ENCODE measurements around the gene CAMLG. TPM values are rescaled to one million over a fixed set of nuclear protein-coding genes. Genes with fewer than 3 reads are reported as not detected.
A peak's percentile ranks its signal among the peaks of the same experiment; 100 is the strongest.

The CAMLG gene
- total and polyA plus RNA-seq, 2 of the 13 experiments (the other 11 are each of a cell fraction or from before 2014, with no cell fraction given): 14.2 to 19.8 TPM

DNA sequence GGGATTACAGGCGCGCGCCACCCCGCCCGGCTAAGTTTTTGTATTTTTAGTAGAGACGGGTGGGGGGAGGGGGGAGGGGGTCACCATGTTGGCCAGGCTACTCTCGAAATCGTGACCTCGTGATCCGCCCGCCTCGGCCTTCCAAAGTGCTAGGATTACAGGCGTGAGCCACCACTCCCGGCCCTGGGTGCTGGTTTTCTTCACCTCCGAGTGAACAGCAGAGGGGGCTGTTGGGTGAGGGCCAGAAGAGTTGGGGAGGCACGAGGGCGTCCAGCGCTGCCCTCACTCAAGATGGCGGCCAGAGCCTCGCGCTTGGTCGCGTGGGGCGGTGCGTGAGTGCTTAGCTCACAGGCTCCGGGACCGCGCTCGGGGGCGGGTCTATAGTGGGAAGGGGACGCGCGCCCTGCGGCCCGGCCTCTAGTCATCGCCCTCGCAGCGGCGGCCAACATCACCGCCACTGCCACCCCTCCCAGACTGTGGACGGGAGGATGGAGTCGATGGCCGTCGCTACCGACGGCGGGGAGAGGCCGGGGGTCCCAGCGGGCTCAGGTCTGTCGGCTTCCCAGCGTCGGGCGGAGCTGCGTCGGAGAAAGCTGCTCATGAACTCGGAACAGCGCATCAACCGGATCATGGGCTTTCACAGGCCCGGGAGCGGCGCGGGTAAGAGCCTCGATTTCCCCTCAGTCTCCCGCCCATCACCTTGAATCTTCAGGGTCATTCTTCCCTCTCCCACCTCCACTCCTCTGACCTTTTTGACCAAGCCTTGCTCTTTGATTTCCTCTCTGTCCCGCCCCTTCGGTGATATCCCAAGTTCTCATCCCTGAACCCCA lies at the start of gene CAMLG (continued):
- TF ChIP-seq, protein P1, sequence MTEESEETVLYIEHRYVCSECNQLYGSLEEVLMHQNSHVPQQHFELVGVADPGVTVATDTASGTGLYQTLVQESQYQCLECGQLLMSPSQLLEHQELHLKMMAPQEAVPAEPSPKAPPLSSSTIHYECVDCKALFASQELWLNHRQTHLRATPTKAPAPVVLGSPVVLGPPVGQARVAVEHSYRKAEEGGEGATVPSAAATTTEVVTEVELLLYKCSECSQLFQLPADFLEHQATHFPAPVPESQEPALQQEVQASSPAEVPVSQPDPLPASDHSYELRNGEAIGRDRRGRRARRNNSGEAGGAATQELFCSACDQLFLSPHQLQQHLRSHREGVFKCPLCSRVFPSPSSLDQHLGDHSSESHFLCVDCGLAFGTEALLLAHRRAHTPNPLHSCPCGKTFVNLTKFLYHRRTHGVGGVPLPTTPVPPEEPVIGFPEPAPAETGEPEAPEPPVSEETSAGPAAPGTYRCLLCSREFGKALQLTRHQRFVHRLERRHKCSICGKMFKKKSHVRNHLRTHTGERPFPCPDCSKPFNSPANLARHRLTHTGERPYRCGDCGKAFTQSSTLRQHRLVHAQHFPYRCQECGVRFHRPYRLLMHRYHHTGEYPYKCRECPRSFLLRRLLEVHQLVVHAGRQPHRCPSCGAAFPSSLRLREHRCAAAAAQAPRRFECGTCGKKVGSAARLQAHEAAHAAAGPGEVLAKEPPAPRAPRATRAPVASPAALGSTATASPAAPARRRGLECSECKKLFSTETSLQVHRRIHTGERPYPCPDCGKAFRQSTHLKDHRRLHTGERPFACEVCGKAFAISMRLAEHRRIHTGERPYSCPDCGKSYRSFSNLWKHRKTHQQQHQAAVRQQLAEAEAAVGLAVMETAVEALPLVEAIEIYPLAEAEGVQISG (CRISPR knock-in tag; IDR thresholded peaks at IDR 0.05): peak; percentile 98
- TF ChIP-seq ZNF292 (CRISPR knock-in tag; IDR thresholded peaks at IDR 0.05; ENCODE audit: borderline replicate concordance, low read depth) (peak; percentile 82), POGZ (CRISPR knock-in tag; IDR thresholded peaks at IDR 0.05) (peak; percentile 97), GATA4 (IDR thresholded peaks at IDR 0.05; ENCODE audit: borderline replicate concordance, low read depth) (no peak), KLF15 (CRISPR knock-in tag; IDR thresholded peaks at IDR 0.05; ENCODE audit: borderline replicate concordance) (0 out of 2 replicates have a peak, but pooled peaks have one; percentile 78), FOXK1 (CRISPR knock-in tag; IDR thresholded peaks at IDR 0.05; ENCODE audit: borderline replicate concordance, low read depth) (peak; percentile 75), RBM22 (optimal IDR thresholded peaks at IDR 0.05; ENCODE audit: low read length) (no peak)
- TF ChIP-seq, protein P2, sequence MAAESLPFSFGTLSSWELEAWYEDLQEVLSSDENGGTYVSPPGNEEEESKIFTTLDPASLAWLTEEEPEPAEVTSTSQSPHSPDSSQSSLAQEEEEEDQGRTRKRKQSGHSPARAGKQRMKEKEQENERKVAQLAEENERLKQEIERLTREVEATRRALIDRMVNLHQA (CRISPR knock-in tag; IDR thresholded peaks at IDR 0.05): no peak
- TF ChIP-seq, protein P3, sequence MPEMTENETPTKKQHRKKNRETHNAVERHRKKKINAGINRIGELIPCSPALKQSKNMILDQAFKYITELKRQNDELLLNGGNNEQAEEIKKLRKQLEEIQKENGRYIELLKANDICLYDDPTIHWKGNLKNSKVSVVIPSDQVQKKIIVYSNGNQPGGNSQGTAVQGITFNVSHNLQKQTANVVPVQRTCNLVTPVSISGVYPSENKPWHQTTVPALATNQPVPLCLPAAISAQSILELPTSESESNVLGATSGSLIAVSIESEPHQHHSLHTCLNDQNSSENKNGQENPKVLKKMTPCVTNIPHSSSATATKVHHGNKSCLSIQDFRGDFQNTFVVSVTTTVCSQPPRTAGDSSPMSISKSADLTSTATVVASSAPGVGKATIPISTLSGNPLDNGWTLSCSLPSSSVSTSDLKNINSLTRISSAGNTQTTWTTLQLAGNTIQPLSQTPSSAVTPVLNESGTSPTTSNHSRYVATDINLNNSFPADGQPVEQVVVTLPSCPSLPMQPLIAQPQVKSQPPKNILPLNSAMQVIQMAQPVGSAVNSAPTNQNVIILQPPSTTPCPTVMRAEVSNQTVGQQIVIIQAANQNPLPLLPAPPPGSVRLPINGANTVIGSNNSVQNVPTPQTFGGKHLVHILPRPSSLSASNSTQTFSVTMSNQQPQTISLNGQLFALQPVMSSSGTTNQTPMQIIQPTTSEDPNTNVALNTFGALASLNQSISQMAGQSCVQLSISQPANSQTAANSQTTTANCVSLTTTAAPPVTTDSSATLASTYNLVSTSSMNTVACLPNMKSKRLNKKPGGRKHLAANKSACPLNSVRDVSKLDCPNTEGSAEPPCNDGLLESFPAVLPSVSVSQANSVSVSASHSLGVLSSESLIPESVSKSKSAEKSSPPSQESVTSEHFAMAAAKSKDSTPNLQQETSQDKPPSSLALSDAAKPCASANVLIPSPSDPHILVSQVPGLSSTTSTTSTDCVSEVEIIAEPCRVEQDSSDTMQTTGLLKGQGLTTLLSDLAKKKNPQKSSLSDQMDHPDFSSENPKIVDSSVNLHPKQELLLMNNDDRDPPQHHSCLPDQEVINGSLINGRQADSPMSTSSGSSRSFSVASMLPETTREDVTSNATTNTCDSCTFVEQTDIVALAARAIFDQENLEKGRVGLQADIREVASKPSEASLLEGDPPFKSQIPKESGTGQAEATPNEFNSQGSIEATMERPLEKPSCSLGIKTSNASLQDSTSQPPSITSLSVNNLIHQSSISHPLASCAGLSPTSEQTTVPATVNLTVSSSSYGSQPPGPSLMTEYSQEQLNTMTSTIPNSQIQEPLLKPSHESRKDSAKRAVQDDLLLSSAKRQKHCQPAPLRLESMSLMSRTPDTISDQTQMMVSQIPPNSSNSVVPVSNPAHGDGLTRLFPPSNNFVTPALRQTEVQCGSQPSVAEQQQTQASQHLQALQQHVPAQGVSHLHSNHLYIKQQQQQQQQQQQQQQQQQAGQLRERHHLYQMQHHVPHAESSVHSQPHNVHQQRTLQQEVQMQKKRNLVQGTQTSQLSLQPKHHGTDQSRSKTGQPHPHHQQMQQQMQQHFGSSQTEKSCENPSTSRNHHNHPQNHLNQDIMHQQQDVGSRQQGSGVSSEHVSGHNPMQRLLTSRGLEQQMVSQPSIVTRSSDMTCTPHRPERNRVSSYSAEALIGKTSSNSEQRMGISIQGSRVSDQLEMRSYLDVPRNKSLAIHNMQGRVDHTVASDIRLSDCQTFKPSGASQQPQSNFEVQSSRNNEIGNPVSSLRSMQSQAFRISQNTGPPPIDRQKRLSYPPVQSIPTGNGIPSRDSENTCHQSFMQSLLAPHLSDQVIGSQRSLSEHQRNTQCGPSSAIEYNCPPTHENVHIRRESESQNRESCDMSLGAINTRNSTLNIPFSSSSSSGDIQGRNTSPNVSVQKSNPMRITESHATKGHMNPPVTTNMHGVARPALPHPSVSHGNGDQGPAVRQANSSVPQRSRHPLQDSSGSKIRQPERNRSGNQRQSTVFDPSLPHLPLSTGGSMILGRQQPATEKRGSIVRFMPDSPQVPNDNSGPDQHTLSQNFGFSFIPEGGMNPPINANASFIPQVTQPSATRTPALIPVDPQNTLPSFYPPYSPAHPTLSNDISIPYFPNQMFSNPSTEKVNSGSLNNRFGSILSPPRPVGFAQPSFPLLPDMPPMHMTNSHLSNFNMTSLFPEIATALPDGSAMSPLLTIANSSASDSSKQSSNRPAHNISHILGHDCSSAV (CRISPR knock-in tag; IDR thresholded peaks at IDR 0.05; ENCODE audit: borderline replicate concordance): no peak
- TF ChIP-seq, protein P4, sequence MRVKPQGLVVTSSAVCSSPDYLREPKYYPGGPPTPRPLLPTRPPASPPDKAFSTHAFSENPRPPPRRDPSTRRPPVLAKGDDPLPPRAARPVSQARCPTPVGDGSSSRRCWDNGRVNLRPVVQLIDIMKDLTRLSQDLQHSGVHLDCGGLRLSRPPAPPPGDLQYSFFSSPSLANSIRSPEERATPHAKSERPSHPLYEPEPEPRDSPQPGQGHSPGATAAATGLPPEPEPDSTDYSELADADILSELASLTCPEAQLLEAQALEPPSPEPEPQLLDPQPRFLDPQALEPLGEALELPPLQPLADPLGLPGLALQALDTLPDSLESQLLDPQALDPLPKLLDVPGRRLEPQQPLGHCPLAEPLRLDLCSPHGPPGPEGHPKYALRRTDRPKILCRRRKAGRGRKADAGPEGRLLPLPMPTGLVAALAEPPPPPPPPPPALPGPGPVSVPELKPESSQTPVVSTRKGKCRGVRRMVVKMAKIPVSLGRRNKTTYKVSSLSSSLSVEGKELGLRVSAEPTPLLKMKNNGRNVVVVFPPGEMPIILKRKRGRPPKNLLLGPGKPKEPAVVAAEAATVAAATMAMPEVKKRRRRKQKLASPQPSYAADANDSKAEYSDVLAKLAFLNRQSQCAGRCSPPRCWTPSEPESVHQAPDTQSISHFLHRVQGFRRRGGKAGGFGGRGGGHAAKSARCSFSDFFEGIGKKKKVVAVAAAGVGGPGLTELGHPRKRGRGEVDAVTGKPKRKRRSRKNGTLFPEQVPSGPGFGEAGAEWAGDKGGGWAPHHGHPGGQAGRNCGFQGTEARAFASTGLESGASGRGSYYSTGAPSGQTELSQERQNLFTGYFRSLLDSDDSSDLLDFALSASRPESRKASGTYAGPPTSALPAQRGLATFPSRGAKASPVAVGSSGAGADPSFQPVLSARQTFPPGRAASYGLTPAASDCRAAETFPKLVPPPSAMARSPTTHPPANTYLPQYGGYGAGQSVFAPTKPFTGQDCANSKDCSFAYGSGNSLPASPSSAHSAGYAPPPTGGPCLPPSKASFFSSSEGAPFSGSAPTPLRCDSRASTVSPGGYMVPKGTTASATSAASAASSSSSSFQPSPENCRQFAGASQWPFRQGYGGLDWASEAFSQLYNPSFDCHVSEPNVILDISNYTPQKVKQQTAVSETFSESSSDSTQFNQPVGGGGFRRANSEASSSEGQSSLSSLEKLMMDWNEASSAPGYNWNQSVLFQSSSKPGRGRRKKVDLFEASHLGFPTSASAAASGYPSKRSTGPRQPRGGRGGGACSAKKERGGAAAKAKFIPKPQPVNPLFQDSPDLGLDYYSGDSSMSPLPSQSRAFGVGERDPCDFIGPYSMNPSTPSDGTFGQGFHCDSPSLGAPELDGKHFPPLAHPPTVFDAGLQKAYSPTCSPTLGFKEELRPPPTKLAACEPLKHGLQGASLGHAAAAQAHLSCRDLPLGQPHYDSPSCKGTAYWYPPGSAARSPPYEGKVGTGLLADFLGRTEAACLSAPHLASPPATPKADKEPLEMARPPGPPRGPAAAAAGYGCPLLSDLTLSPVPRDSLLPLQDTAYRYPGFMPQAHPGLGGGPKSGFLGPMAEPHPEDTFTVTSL (CRISPR knock-in tag; IDR thresholded peaks at IDR 0.05; ENCODE audit: borderline replicate concordance): no peak
